Mesendoderm (in vitro differentiated cells): Measurements from ENCODE around the gene TRPV4.

Experiments used
- DNase-seq: peaks from one replicate; pipeline ENCODE4 v3.0.0; 2013
- H2AK5ac ChIP-seq: 2 replicates; pipeline ENCODE4 v1.6.1; 2013; ENCODE audit warnings: low read length, inconsistent platforms
- H2BK120ac ChIP-seq: 2 replicates; pipeline ENCODE4 v1.6.1; 2013; ENCODE audit warnings: low read depth, mild to moderate bottlenecking, low read length, moderate library complexity, mixed read lengths
- H2BK15ac ChIP-seq: replicated peaks from 2 replicates; pipeline ENCODE4 v1.6.1; 2013; ENCODE audit warnings: low read depth, mild to moderate bottlenecking, moderate library complexity
- H2BK5ac ChIP-seq: 2 replicates; pipeline ENCODE4 v1.6.1; 2013; ENCODE audit warnings: low read length, inconsistent platforms
- H3K18ac ChIP-seq: 2 replicates; pipeline ENCODE4 v1.6.1; 2013; ENCODE audit warnings: mild to moderate bottlenecking, low read length, mixed read lengths
- H3K23ac ChIP-seq: one replicate; pipeline ENCODE4 v1.6.1; 2013; ENCODE audit warnings: low read length
- H3K27ac ChIP-seq: 2 replicates; pipeline ENCODE4 v1.5.1; 2013; ENCODE audit warnings: low read depth, mild to moderate bottlenecking, inconsistent platforms, low read length, moderate library complexity
- H3K27me3 ChIP-seq: 2 replicates; pipeline ENCODE4 v1.6.1; 2013; ENCODE audit warnings: low read length, control low read depth, mild to moderate bottlenecking, inconsistent platforms; ENCODE audit not compliant: insufficient read depth, poor library complexity
- H3K36me3 ChIP-seq: 2 replicates; pipeline ENCODE4 v1.6.1; 2013; ENCODE audit warnings: low read length, inconsistent platforms; ENCODE audit not compliant: control insufficient read depth, insufficient read depth
- H3K4ac ChIP-seq: one replicate; pipeline ENCODE4 v1.6.1; 2013; ENCODE audit warnings: low read depth, mild to moderate bottlenecking, low read length, moderate library complexity
- H3K4me1 ChIP-seq: 2 replicates; pipeline ENCODE4 v1.6.1; 2013; ENCODE audit warnings: low read depth, low read length, inconsistent platforms; ENCODE audit not compliant: control insufficient read depth
- H3K4me2 ChIP-seq: 2 replicates; pipeline ENCODE4 v1.6.1; 2013; ENCODE audit warnings: low read length
- H3K4me3 ChIP-seq: 2 replicates; pipeline ENCODE4 v1.5.1; 2013; ENCODE audit warnings: mild to moderate bottlenecking, low read length
- H3K56ac ChIP-seq: one replicate; pipeline ENCODE4 v1.6.1; 2013; ENCODE audit warnings: low read length
- H3K79me1 ChIP-seq: 2 replicates; pipeline ENCODE4 v1.6.1; 2013; ENCODE audit warnings: low read length, inconsistent platforms
- H3K79me2 ChIP-seq: 2 replicates; pipeline ENCODE4 v1.6.1; 2013; ENCODE audit warnings: mild to moderate bottlenecking, low read length; ENCODE audit not compliant: control insufficient read depth, insufficient read depth
- H3K9ac ChIP-seq: 2 replicates; pipeline ENCODE4 v1.6.1; 2013; ENCODE audit warnings: low read length, inconsistent platforms
- H4K5ac ChIP-seq: one replicate; pipeline ENCODE4 v1.6.1; 2013; ENCODE audit warnings: low read length
- H4K8ac ChIP-seq: one replicate; pipeline ENCODE4 v1.6.1; 2013; ENCODE audit warnings: low read depth, mild to moderate bottlenecking, control low read depth, low read length, moderate library complexity
- WGBS: extraction: QIAGEN DNeasy Blood & Tissue Kit; methylation state at CpG from one replicate; pipeline ENCODE4 v1.1.7; 2013; ENCODE audit warnings: low lambda C conversion rate, missing lambda C conversion rate; ENCODE audit not compliant: insufficient coverage; ENCODE audit errors: extremely low coverage; 5-methylcytosine and 5-hydroxymethylcytosine counted together

The TRPV4 gene

DNA sequence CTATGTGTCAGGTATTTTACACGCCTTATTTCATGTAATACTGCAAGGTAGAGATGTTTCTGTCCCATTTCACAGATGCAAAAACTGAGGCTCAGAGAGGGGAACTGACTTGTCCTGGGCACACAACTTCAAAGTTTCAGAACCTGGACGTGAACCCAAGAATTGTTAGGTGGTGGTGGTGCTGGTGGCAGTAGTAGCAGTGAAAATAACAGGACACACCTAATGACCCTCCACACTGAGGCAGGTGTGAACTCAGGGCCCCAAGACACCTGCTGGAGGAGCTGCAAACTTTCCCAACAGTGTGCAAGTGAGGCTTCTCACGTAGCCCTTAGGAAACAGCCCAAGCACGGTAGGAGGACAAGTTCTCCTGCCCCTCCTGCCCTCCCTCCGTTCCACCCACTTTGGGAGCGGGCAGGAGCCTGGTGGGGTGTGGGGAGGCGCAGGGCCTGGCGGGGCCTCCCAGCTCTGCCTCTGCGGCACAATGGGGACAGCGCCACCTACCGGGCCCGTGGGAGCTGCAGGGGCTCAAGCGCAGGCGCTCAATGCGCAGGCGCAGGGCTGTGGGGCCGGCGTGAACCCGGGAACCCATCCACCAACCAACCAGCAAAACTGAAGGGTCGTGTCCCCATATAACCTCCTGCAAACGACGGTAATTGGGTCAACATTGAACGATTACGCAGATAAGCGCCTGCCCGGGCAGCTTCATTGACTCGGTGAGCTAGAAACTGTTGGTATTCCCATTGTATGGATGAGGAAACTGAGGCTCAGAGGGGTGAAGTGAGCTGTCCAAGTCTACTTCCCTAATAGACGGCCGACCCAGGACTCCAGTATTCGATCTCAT, 12.0 kb upstream of the TRPV4 start:
- H3K79me2 ChIP-seq, result no peaks in the 10 kb centered on the region
- no peak overlapping the region for H3K27ac ChIP-seq
- peak overlapping the region; percentile 33 for H3K4me2 ChIP-seq
- no peak overlapping the region for H2AK5ac ChIP-seq
- no peaks in the 10 kb centered on the region for H3K36me3 ChIP-seq
- no peak overlapping the region for H4K5ac ChIP-seq
- peak overlapping the region; percentile 66 for H3K56ac ChIP-seq
- no peak overlapping the region for H3K4ac ChIP-seq
- WGBS, result no CpG with 5 or more reads among the region's 30 CpGs
- H3K79me1 ChIP-seq, result no peaks in the 10 kb centered on the region
- H4K8ac ChIP-seq, result no peak overlapping the region
- peak; percentile 92 for DNase-seq
- H3K18ac ChIP-seq, result no peak overlapping the region
- H2BK120ac ChIP-seq, result no peak overlapping the region
- H3K9ac ChIP-seq, result peak overlapping the region; percentile 44
- H3K23ac ChIP-seq, result no peak overlapping the region
- no peak overlapping the region for H3K4me3 ChIP-seq
- H2BK5ac ChIP-seq, result no peak overlapping the region
- H3K27me3 ChIP-seq, result no peaks in the 10 kb centered on the region
- no peak overlapping the region for H2BK15ac ChIP-seq
- H3K4me1 ChIP-seq, result no peaks in the 10 kb centered on the region

DNA sequence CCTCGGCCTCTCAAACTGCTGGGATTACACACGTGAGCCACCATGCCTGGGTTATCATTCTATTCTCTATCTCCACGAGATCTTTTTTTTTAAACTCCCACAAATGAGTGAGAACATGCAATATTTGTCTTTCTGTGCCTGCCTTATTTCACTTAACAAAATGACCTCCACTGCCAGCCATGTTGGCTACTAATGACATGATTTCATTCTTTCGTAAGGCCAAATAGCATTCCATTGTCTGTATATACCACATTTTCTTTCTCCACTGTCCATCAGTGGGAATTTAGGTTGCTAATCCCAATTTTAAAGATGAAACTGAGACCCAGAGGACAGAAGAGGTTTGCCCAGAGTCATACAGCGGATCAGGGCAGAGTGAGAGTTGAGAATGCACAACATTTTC, 10.9 kb upstream of the TRPV4 start:
- Histone ChIP-seq H3K18ac (no peak overlapping the region), H4K5ac (no peak overlapping the region), H3K4me2 (no peak overlapping the region), H3K36me3 (no peaks in the 10 kb centered on the region), H2AK5ac (no peak overlapping the region), H3K27me3 (no peaks in the 10 kb centered on the region), H3K23ac (no peak overlapping the region), H3K9ac (no peak overlapping the region), H3K4me1 (no peaks in the 10 kb centered on the region), H2BK15ac (no peak overlapping the region), H3K4me3 (no peak overlapping the region), H2BK5ac (no peak overlapping the region), H3K79me1 (no peaks in the 10 kb centered on the region), H3K56ac (no peak overlapping the region), H3K27ac (no peak overlapping the region), H2BK120ac (no peak overlapping the region), H3K79me2 (no peaks in the 10 kb centered on the region), H3K4ac (no peak overlapping the region), H4K8ac (no peak overlapping the region)
- DNase-seq, result no peak
- WGBS, result no CpG with 5 or more reads among the region's 5 CpGs

DNA sequence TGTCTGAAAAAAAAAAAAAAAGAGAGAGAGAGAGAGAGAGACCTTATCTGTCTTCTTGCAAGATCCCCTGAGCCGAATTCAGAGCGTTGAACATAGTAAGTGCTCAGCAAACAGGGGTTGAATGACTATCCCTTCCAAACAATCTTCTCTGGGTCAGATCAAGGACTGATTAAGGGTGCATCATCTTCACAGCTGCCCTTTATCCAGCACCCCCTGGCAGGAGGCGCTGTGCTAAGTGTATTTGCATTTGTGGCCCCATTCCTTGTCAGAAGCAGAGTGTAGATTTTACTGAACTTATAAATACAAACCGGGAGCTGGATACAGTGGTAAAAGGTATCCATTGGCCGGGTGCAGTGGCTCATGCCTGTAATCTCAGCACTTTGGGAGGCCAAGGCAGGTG, 8.8 kb upstream of the TRPV4 start:
- Histone ChIP-seq H3K27me3 (no peaks in the 10 kb centered on the region), H2BK5ac (no peak overlapping the region), H3K79me2 (no peaks in the 10 kb centered on the region), H3K4ac (no peak overlapping the region), H2BK15ac (no peak overlapping the region), H4K5ac (no peak overlapping the region), H3K36me3 (no peaks in the 10 kb centered on the region), H4K8ac (no peak overlapping the region), H3K4me1 (no peaks in the 10 kb centered on the region), H3K4me3 (no peak overlapping the region), H3K27ac (no peak overlapping the region), H2AK5ac (no peak overlapping the region), H3K56ac (no peak overlapping the region), H3K23ac (no peak overlapping the region), H3K9ac (no peak overlapping the region), H2BK120ac (no peak overlapping the region), H3K79me1 (no peaks in the 10 kb centered on the region), H3K18ac (no peak overlapping the region), H3K4me2 (no peak overlapping the region)
- DNase-seq, result no peak
- WGBS, result no CpG with 5 or more reads among the region's 5 CpGs

DNA sequence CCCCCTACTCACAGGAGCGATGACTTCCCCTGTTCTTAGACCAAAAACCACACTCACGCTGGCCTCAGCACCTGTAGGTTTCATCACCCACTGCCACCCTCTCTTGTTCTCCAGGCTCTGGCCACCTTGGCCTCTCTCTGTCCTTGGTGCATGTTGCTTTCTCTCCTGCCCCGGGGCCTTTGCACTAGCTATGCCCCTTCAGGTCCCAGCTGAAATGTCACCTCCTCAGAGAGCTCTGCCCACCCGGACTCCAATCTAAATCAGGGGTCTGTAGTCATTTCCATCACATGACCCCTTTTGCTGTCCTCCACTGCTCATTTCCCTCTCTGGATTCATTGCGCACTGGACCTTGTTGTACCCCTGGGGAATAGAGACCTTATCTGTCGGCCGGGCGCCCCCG, 8.2 kb upstream of the TRPV4 start:
- no peak overlapping the region for H3K4ac ChIP-seq
- H3K27me3 ChIP-seq, result no peaks in the 10 kb centered on the region
- H4K8ac ChIP-seq, result no peak overlapping the region
- no peak overlapping the region for H3K9ac ChIP-seq
- DNase-seq, result no peak
- no peak overlapping the region for H3K56ac ChIP-seq
- no peak overlapping the region for H3K27ac ChIP-seq
- H3K79me2 ChIP-seq, result no peaks in the 10 kb centered on the region
- no peak overlapping the region for H3K23ac ChIP-seq
- H3K36me3 ChIP-seq, result no peaks in the 10 kb centered on the region
- H2BK120ac ChIP-seq, result no peak overlapping the region
- H3K4me2 ChIP-seq, result no peak overlapping the region
- H3K18ac ChIP-seq, result no peak overlapping the region
- H2BK15ac ChIP-seq, result no peak overlapping the region
- no peaks in the 10 kb centered on the region for H3K4me1 ChIP-seq
- no peaks in the 10 kb centered on the region for H3K79me1 ChIP-seq
- H3K4me3 ChIP-seq, result no peak overlapping the region
- no CpG with 5 or more reads among the region's 9 CpGs for WGBS
- no peak overlapping the region for H2AK5ac ChIP-seq
- H4K5ac ChIP-seq, result no peak overlapping the region
- H2BK5ac ChIP-seq, result no peak overlapping the region

DNA sequence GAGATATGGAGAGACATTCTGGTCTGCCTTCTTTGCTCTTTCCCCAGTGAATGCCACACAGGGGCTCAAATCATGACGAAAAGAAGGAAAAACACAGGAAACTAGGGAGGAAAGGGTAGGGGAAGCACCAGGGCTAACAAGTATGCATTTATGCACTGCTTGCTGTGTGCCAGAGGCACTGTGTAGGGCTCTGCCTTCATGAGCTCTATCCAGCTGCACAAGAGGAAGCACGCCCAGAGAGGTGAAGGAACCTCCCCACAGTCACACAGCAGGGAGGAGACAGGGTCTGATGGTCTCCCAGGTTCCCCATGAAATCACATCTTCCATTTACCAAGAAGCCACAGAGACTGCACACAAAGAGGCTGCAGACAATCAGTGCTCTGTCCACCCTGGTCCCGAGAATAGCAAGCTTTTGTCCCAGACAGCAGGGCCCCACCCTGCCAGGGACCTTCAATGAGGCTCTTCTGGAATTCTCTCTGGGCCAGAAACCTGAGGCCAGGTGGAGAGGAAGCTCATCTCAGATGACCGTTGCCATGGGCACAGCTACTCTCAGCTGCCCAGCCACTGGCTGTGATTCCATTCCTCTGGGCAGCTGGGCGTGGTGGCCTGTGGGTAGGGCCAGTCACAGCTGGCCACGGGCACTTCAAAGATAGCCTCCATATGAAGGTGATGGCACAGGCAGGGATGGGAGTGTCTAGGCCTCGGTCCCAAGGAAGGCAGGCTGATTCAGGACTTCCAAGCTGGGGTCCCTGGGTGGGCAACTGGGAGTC, 7.3 kb upstream of the TRPV4 start:
- Histone ChIP-seq H3K79me1 (no peaks in the 10 kb centered on the region), H2BK120ac (no peak overlapping the region), H3K56ac (no peak overlapping the region), H3K4ac (no peak overlapping the region), H4K5ac (no peak overlapping the region), H3K79me2 (no peaks in the 10 kb centered on the region), H3K9ac (no peak overlapping the region), H3K4me3 (no peak overlapping the region), H3K27me3 (no peaks in the 10 kb centered on the region), H3K18ac (no peak overlapping the region), H3K4me2 (no peak overlapping the region), H2AK5ac (no peak overlapping the region), H4K8ac (no peak overlapping the region), H3K36me3 (no peaks in the 10 kb centered on the region), H3K4me1 (no peaks in the 10 kb centered on the region), H3K23ac (no peak overlapping the region), H3K27ac (no peak overlapping the region), H2BK5ac (no peak overlapping the region), H2BK15ac (no peak overlapping the region)
- DNase-seq, result no peak
- WGBS, result no CpG with 5 or more reads among the region's 7 CpGs
